Vagina (tissue), 2 donors: ENCODE results near the gene SLC41A2.

Experiments used
- POLR2AphosphoS5 ChIP-seq, 2 donors: sonication (generic); formaldehyde crosslinking; IDR thresholded peaks; one replicate each; pipeline ENCODE4 v1.9.0; 2017; ENCODE audit warnings: antibody characterized with exemption in 2 of 2, mild to moderate bottlenecking in 2 of 2, low read depth in 1 of 2; ENCODE audit not compliant: insufficient read depth in 1 of 2
- TF ChIP-seq, protein P1 (sequence below), 3 experiments: fragments of 450-650 bp in 2 of 3; fragments of 200-600 bp in 1 of 3; sonication (generic) in 1 of 3; IDR thresholded peaks; one replicate each; pipeline ENCODE4 v1.5.1; 2017 to 2019; ENCODE audit warnings: antibody characterized with exemption in 3 of 3, mild to moderate bottlenecking in 2 of 3, moderate library complexity in 2 of 3

DNA sequence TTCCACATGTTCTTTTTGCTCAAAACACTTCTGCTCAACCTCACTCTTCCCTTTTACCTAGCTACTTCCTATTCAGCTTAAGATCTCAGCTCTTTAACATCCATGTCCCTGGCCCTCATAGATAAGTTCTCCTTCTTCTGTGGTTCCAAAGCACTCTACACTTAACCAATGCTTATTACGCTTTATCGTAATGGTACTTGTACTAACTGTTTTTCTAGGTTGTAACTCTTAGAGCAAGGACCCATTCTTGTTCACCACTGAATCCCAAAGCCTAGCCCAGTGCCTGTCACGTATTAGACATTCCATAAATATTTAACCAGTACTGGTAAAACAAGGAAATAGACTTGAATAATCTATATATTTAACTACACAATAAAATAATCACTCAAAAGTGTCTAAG, 5.3 kb downstream of the SLC41A2 start:
- TF ChIP-seq, protein P1, sequence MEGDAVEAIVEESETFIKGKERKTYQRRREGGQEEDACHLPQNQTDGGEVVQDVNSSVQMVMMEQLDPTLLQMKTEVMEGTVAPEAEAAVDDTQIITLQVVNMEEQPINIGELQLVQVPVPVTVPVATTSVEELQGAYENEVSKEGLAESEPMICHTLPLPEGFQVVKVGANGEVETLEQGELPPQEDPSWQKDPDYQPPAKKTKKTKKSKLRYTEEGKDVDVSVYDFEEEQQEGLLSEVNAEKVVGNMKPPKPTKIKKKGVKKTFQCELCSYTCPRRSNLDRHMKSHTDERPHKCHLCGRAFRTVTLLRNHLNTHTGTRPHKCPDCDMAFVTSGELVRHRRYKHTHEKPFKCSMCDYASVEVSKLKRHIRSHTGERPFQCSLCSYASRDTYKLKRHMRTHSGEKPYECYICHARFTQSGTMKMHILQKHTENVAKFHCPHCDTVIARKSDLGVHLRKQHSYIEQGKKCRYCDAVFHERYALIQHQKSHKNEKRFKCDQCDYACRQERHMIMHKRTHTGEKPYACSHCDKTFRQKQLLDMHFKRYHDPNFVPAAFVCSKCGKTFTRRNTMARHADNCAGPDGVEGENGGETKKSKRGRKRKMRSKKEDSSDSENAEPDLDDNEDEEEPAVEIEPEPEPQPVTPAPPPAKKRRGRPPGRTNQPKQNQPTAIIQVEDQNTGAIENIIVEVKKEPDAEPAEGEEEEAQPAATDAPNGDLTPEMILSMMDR (IDR thresholded peaks at IDR 0.05), result no peak
- TF ChIP-seq POLR2AphosphoS5 (IDR thresholded peaks at IDR 0.05; ENCODE audit: insufficient read depth in 1 of 2, low read depth in 1 of 2), result no peak
